NCI-H1048 (cell line): Measurements from ENCODE around the gene CD74.

ENCODE experiments used
- DNase-seq: peaks from one replicate; lab custom pipeline; 2025; lab: John Stamatoyannopoulos, UW

Gene CD74

DNA sequence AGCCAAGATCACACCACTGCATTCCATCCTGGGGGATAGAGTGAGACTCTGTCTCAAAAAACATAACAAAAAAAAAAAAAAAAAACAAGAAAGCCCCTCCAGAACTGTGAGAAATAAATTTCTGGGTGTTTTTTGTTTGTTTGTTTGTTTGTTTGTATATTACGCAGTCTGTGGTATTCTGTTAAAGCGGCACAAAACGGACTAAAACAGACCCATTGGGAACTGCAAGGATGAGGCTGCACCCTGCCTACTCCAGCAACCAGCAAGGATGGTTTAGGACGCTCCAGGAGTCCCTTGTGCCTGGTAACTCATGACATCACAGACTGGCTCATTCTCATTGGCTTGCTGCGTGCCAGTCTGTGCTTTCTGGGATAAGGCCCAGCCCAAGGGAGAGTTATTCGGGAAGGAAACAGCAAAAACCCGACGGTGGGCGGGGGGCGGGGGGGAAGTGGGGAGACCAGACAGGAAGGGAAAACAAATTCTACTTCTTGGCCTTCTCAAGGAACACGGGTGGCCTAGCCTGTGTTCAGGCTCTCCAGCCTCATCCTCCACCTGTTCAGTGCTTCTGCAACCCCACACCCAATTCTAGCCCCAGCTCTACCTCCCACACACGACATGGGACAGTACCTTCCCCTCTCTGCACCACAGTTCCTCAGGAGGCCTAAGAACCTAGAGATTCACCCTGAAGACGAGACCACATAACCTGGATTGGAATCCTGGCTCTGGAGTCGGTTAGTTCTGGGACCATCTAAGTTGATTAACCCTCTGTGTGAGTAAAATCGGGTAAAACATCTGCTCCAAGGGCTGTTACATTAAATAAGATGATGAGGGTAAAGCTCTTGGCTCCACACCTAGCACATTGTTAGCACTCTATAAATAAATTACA is 2.8 kb downstream of the CD74 start:
- DNase-seq, result peak; percentile 75

DNA sequence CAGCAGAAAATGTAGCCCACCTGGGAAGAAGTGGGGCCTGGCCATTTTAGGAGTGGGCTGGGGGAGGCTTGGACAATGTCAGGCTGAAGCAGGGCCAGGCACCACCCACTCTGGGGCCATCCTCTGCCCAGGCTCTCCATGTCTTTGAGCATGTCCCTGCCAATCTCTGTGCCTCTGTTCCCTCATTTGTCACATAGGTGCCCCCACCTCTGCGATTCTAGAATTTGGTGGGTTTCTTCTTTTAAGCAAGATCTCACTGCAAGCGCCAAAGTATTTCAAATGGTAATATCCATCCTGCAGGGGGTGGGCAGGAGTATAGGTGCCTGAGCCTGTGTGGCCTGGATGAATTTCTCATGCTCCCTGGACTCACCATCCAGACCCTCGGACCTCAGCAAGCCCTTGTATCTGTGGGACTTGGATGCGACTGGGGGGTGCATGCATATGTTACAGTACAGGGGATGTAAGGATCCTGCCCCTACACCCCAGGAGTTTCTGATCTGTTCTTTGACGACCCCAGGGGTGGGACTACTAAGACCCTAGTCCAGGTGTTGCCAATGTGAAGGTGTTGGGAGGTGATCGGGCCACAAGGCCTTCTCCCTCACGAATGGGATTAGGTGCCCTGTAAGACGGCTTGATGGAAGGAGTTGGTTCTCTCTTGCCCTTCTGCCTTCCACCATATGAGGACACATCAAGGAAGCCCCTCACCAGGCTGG is 4.3 kb downstream of the CD74 start:
- DNase-seq, result no peak

DNA sequence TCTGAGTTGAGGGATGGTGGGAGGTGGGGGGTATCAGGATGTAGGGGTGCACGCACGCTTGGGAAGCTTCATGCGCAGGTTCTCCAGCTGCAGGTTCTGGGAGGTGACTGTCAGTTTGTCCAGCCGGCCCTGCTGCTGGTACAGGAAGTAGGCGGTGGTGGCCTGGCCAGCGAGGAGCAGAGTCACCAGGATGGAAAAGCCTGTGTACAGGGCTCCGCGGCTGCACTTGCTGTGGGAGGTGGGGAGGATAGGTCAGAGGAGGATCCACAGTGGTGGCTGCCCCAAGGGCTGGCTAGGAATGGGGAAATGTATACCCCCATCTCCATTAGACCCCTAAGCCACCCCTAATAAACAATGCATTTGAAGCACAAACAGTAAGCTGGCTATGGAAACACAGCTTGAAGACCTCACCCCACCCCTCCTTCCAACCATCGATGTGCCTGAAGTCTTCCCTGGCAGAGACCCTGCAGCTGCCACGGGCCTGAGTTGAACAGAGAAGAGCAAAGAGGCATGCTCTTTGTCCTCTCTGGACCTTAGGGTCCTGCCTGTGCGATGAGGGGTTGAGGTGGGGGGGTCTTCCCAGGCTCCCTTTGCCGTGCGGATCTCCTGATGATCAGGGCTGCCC is 5.5 kb downstream of the CD74 start:
- no peak for DNase-seq

DNA sequence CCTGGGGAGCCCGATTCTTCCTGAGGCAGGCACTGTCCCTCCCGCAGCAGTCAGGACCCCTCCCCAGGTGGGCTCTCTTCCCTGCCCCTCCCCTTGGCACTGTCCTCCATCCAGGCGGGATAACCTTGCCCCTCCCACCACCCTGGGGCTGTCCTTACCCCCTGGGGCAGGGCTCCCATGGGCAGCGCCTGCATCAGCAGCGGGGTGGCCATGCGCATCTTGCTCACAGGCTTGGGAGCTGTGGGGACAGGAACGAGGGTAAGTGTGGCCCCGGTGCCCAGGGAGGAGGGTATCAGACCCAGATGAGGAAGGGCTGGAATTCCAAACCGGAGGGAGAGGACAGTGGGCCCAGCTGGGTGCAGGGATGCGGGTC is 6.0 kb downstream of the CD74 start:
- DNase-seq, result no peak

DNA sequence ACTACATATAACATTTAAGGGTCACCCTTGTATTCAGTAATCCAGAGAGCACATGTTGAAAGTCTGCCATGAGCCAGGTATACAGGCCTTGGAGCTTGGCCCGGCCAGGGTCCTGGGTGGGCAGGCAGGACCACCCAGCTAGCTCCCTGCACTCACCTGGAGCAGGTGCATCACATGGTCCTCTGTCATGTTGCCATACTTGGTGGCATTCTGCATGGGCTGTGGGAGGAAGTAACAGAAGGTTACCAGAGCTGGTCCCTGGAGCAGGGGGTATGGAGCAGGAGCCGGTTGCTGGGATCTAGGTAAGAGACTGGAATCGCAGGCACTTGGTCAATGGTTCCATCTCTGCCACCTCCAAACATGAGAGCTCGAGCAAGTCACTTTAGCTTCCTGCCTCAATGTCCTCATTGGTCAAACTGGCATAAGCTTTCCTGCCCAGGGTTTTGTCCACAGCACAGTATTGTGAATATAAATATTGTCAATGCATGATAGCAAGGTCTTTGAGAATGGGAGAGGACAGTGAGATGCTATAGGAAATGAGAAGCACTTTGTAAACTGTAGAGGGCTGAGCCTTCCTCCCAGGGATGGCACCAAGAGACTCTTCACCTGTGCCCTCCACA is 6.5 kb downstream of the CD74 start:
- DNase-seq, result no peak

DNA sequence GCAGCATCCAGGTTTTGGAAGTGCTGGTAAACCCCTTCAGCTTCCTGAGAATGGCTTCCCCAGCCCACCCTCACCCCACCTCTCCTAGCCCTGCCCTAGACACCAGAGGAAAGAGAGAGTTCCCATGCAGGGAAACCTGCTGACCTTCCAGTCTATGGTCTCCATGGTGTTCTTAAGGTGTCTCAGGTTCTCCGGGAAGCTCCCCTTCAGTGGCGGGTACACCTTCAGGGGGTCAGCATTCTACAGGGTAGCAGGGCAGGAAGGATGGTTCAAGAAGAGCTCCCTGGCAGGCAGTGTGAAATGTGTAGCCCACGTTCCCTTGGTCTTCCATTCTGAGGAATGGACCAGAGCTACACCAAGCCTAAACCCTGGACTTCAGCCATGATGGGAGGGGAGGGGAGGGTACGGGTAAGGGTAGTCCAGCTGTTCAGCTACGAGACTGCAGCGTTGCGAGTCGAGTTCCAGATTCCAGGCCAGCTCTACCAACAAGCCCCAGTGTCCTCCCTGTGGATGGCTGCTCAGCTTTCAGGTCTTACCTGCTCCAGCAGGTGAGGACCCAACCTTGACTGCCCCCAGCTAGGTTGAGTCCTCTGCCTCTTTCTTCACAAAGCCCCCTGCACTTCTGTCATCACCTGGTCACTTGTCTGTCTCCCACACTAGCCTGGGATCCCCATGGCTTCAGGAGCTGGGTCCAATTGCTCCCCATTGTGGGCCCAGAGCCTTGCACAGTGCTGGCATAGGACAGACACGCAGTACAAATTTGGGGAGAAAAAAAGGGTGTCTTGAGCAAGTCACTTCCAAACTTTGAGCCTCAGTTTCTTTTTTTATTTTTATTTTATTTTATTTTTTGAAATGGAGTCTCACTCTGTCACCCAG is 7.5 kb downstream of the CD74 start:
- DNase-seq, result no peak

DNA sequence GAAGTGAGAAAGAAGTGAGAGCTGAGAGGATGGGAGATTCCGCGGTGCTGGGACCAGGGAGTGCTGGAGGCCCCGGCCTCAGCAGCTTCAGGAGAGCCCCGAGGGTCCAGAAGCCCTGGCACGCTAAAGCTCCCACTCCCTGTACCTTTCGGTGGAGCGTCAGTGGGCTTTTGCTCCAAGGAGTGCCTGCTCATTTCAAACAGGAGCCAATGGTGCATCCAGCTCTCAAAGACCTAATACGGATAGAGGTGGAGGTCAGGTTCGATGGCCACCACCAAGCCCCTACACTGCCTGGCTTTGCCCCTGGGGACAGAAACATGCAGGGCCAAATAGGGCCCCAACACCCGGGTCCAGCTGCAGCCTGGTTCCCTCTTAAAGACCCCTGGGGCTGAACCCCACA is 8.2 kb downstream of the CD74 start:
- DNase-seq, result no peak

DNA sequence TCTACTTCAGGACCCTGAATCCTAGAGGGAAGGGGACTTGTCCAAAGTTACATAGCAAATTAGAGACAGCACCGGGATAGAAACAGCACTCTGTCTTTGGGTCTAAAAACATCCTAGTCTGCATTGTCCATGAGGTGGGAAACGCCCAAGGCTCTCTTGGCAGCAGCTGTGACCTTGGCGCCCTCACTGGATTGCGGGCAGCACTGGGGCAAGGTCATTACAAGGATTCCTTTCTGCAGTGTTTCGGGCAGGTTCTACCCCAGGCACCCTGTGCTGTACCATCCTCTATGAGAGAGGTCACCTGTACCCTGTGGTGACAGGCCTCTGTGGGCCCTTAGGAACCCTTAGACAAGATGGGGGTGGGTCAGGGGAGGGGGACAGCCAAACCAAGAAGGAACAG is 8.6 kb downstream of the CD74 start:
- DNase-seq, result no peak

DNA sequence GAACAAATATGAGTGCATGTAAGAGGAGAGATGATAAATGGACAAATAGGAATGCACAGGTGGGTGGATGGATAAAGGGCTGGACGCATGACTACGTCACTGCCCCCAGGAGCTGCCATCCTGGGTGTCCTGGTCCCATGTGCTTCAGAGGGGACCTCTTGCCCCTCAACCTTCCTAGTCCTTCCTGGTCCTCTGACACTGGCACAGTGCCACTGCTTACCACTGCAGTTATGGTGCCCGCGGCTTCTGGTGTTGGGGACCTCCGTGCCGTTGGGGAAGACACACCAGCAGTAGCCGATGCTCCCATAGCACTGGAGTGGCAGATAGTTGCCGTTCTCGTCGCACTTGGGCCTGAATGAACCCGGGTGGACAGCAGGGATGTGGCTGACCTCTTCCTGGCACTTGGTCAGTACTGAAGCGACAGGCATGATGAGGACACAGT is 9.8 kb downstream of the CD74 start:
- DNase-seq, result no peak

DNA sequence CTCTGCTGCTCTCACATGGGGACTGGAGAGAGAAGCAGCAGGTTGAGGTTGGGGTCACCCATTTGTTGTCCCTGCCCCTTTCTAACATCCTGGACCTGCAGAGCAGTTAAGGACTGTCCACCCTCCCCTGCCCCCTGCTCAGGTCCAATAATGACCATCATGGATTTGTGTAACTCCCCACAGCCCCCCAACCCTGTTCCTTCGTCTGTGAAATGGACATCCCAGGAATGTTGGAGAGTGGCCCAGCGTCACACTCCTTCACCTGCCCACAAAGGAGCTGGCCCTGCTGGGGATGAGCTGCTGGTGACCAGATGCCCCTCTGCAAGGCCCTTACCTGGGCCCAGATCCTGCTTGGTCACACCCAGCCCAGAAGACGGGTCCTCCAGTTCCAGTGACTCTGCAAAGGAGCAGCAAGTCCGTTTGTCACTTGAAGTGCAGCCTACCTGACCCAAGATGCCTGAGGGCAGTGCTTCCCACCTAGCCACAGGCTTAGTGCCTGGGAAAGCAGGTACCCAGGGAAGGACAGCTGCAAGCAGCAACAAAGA is 10.4 kb downstream of the CD74 start:
- no peak for DNase-seq

DNA sequence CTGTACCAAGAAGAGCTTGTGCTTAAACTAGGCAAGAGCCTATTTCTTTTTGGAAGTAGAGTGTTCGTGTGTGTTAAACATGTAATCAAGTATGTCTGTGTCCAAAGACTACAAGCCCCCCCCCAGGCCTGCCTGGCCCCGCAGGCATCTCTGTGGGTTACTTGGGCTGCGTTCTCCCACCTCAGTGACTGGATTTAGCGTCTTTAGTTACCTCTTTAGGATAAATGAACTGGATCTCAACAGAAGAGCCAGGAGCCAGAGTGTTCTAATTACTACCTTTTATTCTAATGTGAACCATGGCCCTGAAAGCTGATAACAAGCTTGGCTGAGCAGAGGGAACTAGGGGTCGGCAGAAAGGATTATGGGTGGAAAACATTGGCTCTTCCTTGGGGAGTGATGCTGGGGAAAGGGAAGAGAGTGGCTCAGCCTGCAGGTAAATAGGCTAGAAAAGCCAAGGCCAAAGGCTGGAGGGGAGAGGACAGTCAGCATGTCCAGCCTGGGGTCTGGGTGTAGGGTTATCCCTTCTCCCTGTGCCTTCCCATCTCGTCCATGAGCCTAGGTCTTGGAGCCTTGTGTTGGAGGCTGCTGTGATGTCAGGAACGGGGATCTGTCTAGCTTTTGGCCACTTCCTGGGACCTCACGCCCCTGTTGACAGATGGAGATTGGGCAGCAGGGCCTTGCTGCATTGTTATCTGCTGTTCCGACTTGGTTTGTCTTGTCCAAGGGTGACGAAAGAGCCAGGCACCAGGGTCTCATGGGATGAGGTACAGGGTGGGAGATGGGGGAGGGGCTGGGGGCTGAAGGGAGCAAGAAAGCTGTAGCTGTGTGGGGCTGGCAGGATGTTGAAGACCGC is 11.1 kb downstream of the CD74 start:
- DNase-seq, result no peak

DNA sequence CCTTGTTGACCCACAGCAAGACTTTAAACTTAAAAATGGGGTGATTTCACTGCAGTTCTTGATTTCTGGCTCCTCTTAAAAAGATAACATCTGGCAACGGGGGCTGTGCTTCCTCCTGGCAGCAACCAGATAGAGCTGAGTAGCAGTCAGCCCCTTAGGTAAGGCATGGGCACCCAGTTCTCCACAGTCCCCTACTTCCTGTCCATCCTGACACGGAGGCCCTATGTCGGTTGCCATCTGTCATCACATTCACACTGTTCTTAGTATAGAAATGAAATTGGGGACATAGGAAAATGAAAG is 11.7 kb downstream of the CD74 start:
- no peak for DNase-seq

DNA sequence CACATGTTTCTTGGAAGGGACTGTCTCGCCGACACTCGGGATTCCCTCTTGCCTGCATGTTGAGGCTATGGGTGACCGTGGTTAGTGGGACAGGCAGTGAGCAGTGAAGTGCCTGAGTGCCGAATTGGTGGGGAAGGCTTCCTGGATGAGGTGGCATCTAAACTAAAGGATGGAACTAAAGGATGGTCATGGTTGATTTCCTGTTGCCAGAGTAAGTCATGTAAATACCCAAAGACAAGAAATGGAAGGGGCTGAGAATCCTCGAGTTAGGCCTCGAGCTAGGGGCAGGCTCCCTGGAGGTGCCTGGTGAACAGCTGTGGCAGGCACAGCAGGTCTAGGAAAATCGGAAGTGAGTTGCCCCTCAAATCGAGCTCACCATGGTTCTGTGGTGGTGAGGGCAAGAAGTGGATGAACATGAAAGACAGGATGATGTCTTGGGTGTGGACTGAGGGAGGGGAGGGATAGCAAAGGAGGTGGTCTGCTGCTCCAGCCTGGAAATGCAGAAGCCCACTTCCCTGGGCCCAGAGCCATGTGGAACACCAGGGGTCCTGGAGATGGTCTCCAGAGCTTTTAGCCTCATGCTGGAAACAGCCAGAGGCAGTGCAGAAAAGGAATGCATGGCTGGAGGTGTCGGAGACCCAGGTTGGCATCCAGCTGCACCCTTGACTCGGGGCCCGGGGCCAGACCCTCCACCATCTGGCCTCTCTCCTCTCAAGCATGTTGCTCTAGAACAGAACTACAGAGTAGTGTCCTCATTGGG is 12.2 kb downstream of the CD74 start:
- no peak for DNase-seq

DNA sequence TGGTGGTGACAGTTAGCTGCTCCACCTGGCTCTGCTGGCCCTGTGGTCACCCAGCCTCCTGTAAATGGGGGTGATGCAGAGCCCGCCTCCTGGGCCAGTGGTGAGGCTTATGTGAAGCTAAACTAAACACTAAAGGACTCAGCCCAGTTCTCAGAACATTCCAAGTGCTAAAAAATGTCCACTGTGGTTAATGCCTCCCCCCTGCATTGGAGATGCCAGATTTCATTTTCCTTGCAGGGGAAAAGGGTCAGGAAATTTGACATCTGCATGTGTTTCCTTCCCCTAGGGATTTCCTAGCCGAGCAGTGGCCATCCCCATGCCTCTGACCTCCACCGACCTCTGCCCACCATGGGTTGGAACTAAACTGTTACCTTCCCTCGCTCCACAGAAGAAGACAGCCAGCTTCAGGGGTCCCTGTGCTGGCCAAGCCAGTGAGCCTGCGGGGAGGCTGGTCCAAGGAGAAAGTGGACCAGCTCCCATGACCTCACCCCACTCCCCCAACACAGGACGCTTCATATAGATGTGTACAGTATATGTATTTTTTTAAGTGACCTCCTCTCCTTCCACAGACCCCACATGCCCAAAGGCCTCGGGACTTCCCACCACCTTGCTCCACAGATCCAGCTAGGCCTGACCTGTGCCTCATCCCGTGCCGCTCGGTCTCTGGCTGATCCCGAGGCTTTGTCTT is 13.0 kb downstream of the CD74 start:
- DNase-seq, result no peak

DNA sequence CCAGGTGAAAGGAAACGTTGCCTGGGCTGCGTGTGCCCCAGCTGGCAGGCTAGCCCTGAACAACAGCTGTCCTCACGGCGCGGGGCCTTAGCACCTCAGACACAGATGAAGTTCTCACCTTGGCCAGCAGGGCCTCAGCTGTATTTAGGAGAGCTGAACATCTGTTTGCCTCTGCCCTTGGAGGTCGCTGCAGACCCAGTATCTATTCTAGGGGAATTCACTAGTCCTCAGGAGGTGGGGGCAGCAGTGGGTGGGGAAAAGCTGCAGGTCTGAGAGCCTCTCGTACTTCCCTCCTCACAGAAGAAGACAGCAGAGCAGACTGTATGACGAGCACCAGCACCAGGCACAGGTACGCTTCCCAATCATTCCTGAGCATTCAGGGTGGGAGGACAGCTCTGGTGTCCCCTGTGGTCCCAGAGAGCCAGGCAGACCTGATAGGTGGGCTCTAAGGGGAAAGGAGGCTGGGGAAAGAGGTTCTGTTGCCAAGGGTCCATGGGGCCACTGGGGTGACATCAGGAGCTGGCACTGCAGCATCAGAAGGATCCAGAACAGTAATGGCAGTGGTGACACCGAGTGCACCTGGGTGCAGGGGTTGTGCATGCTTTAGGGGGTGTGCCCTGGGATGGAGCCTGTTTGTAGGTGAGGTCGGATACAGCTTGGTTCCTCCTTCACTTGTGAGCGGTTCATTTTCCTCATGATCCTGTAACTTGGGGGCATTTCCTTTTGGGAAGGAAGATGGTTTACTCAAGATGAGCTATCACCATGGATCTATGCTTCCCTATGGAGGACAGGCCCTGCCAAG is 13.8 kb downstream of the CD74 start:
- DNase-seq, result no peak

DNA sequence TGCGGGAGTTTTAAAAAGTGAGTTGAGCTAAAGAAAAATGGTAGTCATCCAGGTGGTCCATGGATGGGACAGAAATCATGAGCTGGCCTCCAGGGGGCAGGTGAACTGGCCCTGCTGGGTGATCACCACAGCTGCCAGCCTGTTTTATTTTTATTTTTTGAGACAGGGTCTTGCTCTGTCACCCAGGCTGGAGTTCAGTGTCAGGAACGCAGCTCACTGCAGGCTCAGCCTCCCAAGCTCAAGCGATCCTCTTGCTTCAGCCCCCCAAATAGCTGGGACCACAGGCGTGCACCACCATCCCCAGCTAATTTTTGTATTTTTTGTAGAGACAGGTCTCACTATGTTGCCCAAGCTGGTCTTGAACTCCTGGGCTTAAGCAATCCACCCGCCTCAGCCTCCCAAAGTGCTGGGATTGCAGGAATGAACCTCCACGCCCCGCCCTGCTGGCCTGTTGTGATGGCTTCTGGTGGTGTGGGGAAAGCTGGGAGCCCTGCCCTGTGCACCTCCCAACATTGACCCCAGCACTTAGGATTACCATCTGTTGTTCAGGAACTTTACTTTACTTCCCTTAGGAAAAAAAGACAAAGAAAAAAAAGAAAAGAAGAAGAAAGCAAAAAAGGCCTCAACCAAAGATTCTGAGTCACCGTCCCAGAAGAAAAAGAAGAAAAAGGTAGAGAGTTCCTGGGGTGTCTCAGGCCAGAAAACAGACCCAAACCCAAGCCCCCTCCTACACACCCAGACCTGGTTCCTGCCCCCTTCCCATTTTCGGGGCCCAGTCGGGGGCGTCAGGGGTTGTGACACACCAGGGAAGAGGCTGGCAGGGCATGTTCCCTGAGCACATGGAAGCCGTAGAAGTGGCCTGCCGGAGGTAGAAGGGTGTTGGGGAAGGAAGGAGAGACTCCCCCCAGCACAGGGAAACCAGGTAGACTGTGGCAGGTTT is 14.7 kb downstream of the CD74 start:
- no peak for DNase-seq

DNA sequence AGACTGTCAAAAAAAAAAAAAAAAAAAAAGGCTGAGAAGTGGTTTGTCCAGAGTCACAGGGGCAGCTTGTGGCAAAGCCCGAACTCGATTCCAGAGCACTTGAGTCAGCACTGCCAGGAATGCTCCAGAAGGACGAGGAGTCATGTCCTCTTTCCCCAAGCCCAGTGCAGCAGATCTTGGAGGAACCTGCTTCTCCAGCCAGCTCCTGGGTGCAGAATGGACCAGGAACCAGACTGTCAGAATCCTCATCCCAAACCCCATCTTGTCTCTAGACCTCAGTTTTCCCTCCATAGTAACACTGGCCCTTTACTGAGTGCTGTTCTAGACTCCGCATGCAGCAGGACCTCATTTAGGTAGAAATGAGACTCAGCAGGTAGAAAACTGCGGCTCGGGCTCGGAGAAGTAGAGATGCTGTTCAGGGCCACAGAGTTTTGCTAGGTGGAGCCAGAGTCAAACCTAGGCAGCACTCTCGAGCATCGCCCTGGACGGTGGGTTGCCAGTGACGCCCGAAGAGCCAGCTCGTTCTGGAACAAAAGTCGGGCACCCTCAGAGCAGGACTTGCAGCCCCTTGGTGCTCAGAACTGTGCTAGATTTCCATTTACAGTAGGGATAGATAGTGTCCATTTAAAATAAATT is 15.4 kb downstream of the CD74 start:
- no peak for DNase-seq
